Mesenchymal stem cell (in vitro differentiated cells and primary cell): ENCODE results near the gene FMO5.
A peak's percentile ranks its signal among the peaks of the same experiment; 100 is the strongest.

Experiments used
- DNase-seq: peaks from one replicate; pipeline ENCODE4 v3.0.0-alpha.2; 2013
- H2AFZ ChIP-seq: one replicate; pipeline ENCODE4 v1.6.1; 2013; ENCODE audit warnings: low read depth, mild to moderate bottlenecking, control low read depth, inconsistent platforms, low read length, moderate library complexity
- H2AK5ac ChIP-seq: 2 replicates; pipeline ENCODE4 v1.6.1; 2013; ENCODE audit warnings: low read length, moderate library complexity, mild to moderate bottlenecking, inconsistent platforms; ENCODE audit not compliant: severe bottlenecking
- H2BK120ac ChIP-seq: one replicate; pipeline ENCODE4 v1.6.1; 2013; ENCODE audit warnings: low read depth, mild to moderate bottlenecking, inconsistent platforms, low read length, moderate library complexity
- H2BK12ac ChIP-seq, 2 experiments: one replicate each; pipeline ENCODE4 v1.6.1; 2013; ENCODE audit warnings: inconsistent platforms in 2 of 2, low read length in 2 of 2, mild to moderate bottlenecking in 2 of 2, moderate library complexity in 2 of 2, control low read depth in 1 of 2
- H2BK15ac ChIP-seq: one replicate; pipeline ENCODE4 v1.6.1; 2013; ENCODE audit warnings: mild to moderate bottlenecking, low read depth, inconsistent platforms; ENCODE audit not compliant: poor library complexity, severe bottlenecking
- H2BK5ac ChIP-seq: 2 replicates; pipeline ENCODE4 v1.6.1; 2013; ENCODE audit warnings: low read depth, mild to moderate bottlenecking, low read length, control low read depth, inconsistent platforms; ENCODE audit not compliant: poor library complexity, severe bottlenecking
- H3K14ac ChIP-seq, 2 experiments: one replicate each; pipeline ENCODE4 v1.6.1; 2013; ENCODE audit warnings: inconsistent platforms in 2 of 2, low read length in 2 of 2, control low read depth in 1 of 2, mild to moderate bottlenecking in 1 of 2, moderate library complexity in 1 of 2
- H3K18ac ChIP-seq, 2 experiments: one replicate each; pipeline ENCODE4 v1.6.1; 2013; ENCODE audit warnings: inconsistent platforms in 2 of 2, low read length in 2 of 2, control low read depth in 1 of 2, low read depth in 1 of 2, mild to moderate bottlenecking in 1 of 2
- H3K23ac ChIP-seq, 2 experiments: one replicate each; pipeline ENCODE4 v1.6.1; 2013; ENCODE audit warnings: inconsistent platforms in 2 of 2, low read length in 2 of 2, mild to moderate bottlenecking in 2 of 2, moderate library complexity in 2 of 2, control low read depth in 1 of 2
- H3K27ac ChIP-seq: 2 replicates; pipeline ENCODE4 v1.5.1; 2013; ENCODE audit warnings: mild to moderate bottlenecking, moderate library complexity, low read length, control low read depth, inconsistent platforms; ENCODE audit not compliant: poor library complexity, severe bottlenecking
- H3K27me3 ChIP-seq, 2 experiments: 2 replicates each; pipeline versions ENCODE4 v1.6.1 to v1.7.0; 2013; ENCODE audit warnings: low read length in 2 of 2, mild to moderate bottlenecking in 2 of 2, moderate library complexity in 2 of 2, control low read depth in 1 of 2, inconsistent platforms in 1 of 2; ENCODE audit not compliant: control insufficient read depth in 1 of 2, insufficient read depth in 1 of 2
- H3K36me3 ChIP-seq, 2 experiments: 2 replicates each; pipeline versions ENCODE4 v1.6.1 to v1.7.0; 2013; ENCODE audit warnings: low read length in 2 of 2, control low read depth in 1 of 2, inconsistent platforms in 1 of 2, low read depth in 1 of 2, mild to moderate bottlenecking in 1 of 2; ENCODE audit not compliant: insufficient read depth in 2 of 2, control insufficient read depth in 1 of 2
- H3K4ac ChIP-seq, 2 experiments: one replicate each; pipeline ENCODE4 v1.6.1; 2013; ENCODE audit warnings: inconsistent platforms in 2 of 2, low read length in 2 of 2, mild to moderate bottlenecking in 2 of 2, moderate library complexity in 2 of 2, control low read depth in 1 of 2, low read depth in 1 of 2
- H3K4me1 ChIP-seq: 2 replicates; pipeline ENCODE4 v1.6.1; 2013; ENCODE audit warnings: low read depth, low read length, control low read depth; ENCODE audit not compliant: control insufficient read depth, insufficient read depth
- H3K4me2 ChIP-seq: 2 replicates; pipeline ENCODE4 v1.6.1; 2013; ENCODE audit warnings: low read length, mild to moderate bottlenecking, inconsistent platforms; ENCODE audit not compliant: poor library complexity, severe bottlenecking
- H3K4me3 ChIP-seq, 2 experiments: 2 replicates each; pipeline versions ENCODE4 v1.5.1 to v1.7.0; 2013; ENCODE audit warnings: low read length in 2 of 2, mild to moderate bottlenecking in 2 of 2, control low read depth in 1 of 2, low read depth in 1 of 2; ENCODE audit not compliant: insufficient read depth in 1 of 2
- H3K79me1 ChIP-seq: replicated peaks from 2 replicates; pipeline ENCODE4 v1.6.1; 2013; ENCODE audit warnings: mild to moderate bottlenecking, control low read depth, low read length, inconsistent platforms; ENCODE audit not compliant: poor library complexity, severe bottlenecking
- H3K9ac ChIP-seq: 2 replicates; pipeline ENCODE4 v1.7.0; 2013; ENCODE audit warnings: mild to moderate bottlenecking, low read length, moderate library complexity
- H3K9me3 ChIP-seq: 2 replicates; pipeline ENCODE4 v1.7.0; 2013; ENCODE audit warnings: mild to moderate bottlenecking, low read length; ENCODE audit not compliant: control insufficient read depth
- H4K8ac ChIP-seq: one replicate; pipeline ENCODE4 v1.6.1; 2013; ENCODE audit warnings: inconsistent platforms, mild to moderate bottlenecking, low read length, moderate library complexity
- H4K91ac ChIP-seq: one replicate; pipeline ENCODE4 v1.6.1; 2013; ENCODE audit warnings: mild to moderate bottlenecking, low read length, inconsistent platforms
- WGBS: methylation state at CpG from one replicate; pipeline ENCODE4 v1.1.7; 2013; ENCODE audit warnings: mixed read lengths; 5-methylcytosine and 5-hydroxymethylcytosine counted together

FMO5 gene

DNA sequence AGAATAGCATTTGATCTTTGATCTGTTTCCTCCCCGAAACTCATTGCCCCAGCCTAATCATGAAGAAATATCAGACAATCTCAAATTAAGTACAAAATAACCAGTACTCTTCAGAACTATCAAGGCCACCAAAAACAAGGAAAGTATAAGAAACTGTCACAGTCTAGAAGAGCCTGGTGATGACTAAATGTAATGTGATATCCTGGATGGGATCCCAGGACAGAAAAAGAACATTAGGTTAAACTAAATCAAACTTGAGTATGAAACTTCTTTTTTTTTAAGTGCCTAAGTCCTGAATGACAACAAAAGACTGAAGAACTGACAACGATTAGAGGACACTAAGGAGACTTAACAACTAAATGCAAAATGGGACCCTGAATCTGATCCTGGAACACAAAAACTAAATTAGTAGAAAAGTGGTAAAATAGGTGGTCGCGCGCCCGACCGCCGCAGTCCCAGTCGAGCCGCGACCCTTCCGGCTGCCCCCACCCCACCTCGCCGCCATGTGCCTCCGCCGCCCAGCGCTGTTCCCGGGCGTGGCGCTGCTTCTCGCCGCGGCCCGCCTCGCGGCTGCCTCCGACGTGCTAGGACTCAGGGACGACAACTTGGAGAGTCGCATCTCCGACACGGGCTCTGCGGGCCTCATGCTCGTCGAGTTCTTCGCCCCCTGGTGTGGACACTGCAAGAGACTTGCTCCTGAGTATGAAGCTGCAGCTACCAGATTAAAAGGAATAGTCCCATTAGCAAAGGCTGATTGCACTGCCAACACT, 47.3 kb downstream of the FMO5 start:
- H3K4me1 ChIP-seq = no peaks in the 10 kb centered on the region
- H3K9ac ChIP-seq = peak overlapping the region; percentile 76
- H3K36me3 ChIP-seq = peaks cover 3 to 9% of the 10 kb centered on the region in 2 experiments
- H2AFZ ChIP-seq = no peak overlapping the region
- H3K4me3 ChIP-seq = peak overlapping the region in 1 of 2 experiments; percentile 69
- no peak overlapping the region for H2BK15ac ChIP-seq
- no peak overlapping the region for H4K91ac ChIP-seq
- WGBS = 94% methylated on average over 35 of the region's 36 CpGs
- H2BK5ac ChIP-seq = no peak overlapping the region
- no peak overlapping the region for H2BK12ac ChIP-seq
- H2BK120ac ChIP-seq = no peak overlapping the region
- no peak overlapping the region for H3K4ac ChIP-seq
- H3K9me3 ChIP-seq = no peaks in the 10 kb centered on the region
- H3K27me3 ChIP-seq = no peaks in the 10 kb centered on the region
- no peak overlapping the region for H3K4me2 ChIP-seq
- H3K27ac ChIP-seq = no peak overlapping the region
- peaks cover 4% of the 10 kb centered on the region for H3K79me1 ChIP-seq
- no peak overlapping the region for H2AK5ac ChIP-seq
- H4K8ac ChIP-seq = no peak overlapping the region
- peak; percentile 10 for DNase-seq
- peak overlapping the region in 1 of 2 experiments; percentile 71 for H3K14ac ChIP-seq
- H3K23ac ChIP-seq = no peak overlapping the region
- H3K18ac ChIP-seq = no peak overlapping the region

DNA sequence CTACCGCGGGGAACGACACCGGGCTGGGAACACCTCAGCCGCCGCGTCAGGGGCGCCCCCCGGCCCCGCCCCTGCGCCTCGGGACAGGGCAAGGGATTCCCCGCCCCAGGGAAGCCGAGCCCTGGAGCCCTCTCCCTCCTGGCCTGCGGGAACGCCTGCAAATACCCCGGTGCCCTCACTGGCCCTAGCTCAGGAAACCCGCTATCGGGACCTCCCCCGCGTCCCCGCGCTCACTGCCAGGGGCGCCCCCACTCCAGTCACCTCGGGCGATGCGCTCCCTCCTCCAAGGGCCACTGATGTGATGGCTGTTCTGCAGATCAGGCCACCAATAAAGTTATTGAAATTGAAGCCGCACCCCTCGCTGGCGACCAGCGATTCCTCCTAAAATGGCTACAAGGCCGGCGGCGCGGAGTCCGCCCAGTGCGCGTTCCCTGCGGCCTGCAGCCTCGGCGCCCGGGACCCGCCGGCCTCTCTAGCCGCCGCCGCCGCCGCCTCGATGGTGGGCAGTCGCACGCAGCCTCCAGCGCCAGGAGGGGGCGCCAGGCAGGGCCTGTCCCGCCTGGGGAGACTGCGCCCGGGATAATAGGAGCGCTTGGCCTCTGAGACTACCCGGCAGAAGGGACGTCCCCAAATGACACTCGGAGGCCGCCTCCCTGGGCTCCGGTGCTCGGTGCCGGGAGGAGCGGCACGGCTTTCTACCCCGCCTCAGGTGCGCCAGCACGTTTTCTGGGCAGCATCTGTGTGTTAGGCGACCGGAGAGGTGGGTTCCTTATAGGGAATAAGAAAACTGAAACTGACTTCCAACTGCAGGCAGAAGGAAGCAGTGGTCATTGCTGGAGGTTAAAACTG, 52.7 kb downstream of the FMO5 start, which contains the start of gene PRKAB2:
Gene PRKAB2, minus strand, starts transcription at position 303 of the 849 bp plus-strand sequence. CDS start 326 bp downstream, outside the sequence.
- Histone ChIP-seq H2BK5ac (peak within 1 kb of the TSS; percentile 96), H3K4me2 (peak within 1 kb of the TSS; percentile 94), H3K23ac (peak within 1 kb of the TSS; percentile 77 to 96), H4K8ac (peak within 1 kb of the TSS; percentile 88), H3K9me3 (no peaks in the 10 kb centered on the region), H3K4me1 (peaks cover 8% of the 10 kb centered on the region), H3K27ac (peak within 1 kb of the TSS; percentile 95), H2AK5ac (no peak within 1 kb of the TSS), H3K9ac (peak within 1 kb of the TSS; percentile 96), H4K91ac (peak within 1 kb of the TSS; percentile 88), H2BK15ac (peak within 1 kb of the TSS; percentile 93), H3K14ac (peak within 1 kb of the TSS in 1 of 2 experiments; percentile 71), H3K27me3 (no peaks in the 10 kb centered on the region), H3K79me1 (peaks cover 14% of the 10 kb centered on the region), H2BK120ac (peak within 1 kb of the TSS; percentile 66), H3K4ac (peak within 1 kb of the TSS; percentile 58 to 73), H3K4me3 (peak within 1 kb of the TSS; percentile 90 to 97), H2BK12ac (peak within 1 kb of the TSS in 1 of 2 experiments; percentile 46), H3K36me3 (peaks cover 0 to 9% of the 10 kb centered on the region in 2 experiments), H2AFZ (peak within 1 kb of the TSS; percentile 91), H3K18ac (peak within 1 kb of the TSS; percentile 96 to 97)
- peak; percentile 97 for DNase-seq
- under 1% methylated on average over 72 of the region's 72 CpGs for WGBS

DNA sequence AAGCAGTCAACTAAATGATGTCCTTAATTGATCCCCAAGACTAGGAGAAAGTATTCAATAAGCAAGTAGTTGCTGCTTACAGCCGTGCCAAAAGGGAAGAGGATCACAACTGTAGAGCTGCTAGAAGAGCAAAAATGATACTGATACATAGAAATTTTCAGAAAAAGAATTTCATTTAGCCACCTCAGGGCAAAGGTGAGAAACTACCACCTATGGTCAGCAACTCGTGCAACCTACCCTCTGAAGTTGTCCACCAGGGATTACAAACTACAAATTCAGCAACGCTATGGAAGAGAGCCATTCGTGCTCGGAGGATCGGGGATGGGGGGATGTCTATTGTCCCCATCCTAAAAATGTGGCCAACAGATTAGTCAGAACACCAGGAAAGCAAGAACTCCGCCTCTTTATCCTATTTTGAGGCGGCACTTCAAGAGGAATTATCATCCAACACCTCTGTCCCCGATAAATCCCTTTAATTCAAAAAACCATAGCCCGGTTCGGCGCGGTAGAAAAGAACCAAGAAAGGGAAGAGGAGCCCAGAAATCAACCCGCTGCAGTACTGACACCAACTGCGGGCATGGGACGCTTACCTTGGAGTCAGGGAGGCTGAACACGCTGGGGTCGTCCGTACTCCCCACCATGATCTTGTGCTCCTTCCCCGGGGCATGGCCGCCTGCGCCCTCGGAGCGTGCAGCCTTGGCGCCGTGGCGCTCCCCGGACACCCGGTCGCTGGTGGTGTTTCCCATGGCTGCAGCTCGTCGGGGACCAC, 53.6 kb downstream of the FMO5 start:
- Histone ChIP-seq H2AK5ac (no peak overlapping the region), H4K91ac (peak overlapping the region; percentile 88), H3K9ac (peak overlapping the region; percentile 96), H3K18ac (peak overlapping the region; percentile 63 to 97), H2BK120ac (peak overlapping the region; percentile 66), H3K79me1 (peaks cover 16% of the 10 kb centered on the region), H3K9me3 (no peaks in the 10 kb centered on the region), H2BK15ac (peak overlapping the region; percentile 93), H4K8ac (peak overlapping the region; percentile 78), H3K23ac (peak overlapping the region; percentile 1 to 96), H3K4me1 (peaks cover 9% of the 10 kb centered on the region), H3K4me2 (peak overlapping the region; percentile 94), H2BK12ac (no peak overlapping the region), H3K14ac (peak overlapping the region in 1 of 2 experiments; percentile 46), H2BK5ac (no peak overlapping the region), H3K36me3 (peaks cover 0 to 11% of the 10 kb centered on the region in 2 experiments), H3K27me3 (no peaks in the 10 kb centered on the region), H3K4ac (peak overlapping the region; percentile 33 to 58), H2AFZ (peak overlapping the region; percentile 11), H3K4me3 (peak overlapping the region; percentile 90 to 97), H3K27ac (no peak overlapping the region)
- 0% methylated on average over 32 of the region's 32 CpGs for WGBS
- DNase-seq = peak; percentile 31
